ENCODE data around the gene TMEM121. TPM values are rescaled to one million over a fixed set of nuclear protein-coding genes. Genes with fewer than 3 reads are reported as not detected.

The TMEM121 gene
- total RNA-seq, 4 donors from 2014 or later: 0.99 to 5.4 (median 4.0) TPM

GRCh38 chr14:105498430-105499255, 27.7 kb upstream of the TMEM121 start:
- no peak overlapping the region for H3K4me3 ChIP-seq (ENCODE audit: low read depth, poor library complexity, severe bottlenecking)
- intact Hi-C loops (cut with DNase I; ENCODE audit: low total_unique reads): loop anchor here (10.0 kb wide), 1 partner anchor 124 kb away; no protein-coding TSS in a partner anchor
- TF ChIP-seq POLR2A (IDR thresholded peaks at IDR 0.05): no peak
- DNase-seq (ENCODE audit: low spot score in 2 of 2): no peak
- 91% methylated on average over 31 to 35 of the region's 36 CpGs for WGBS, 2 donors

GRCh38 chr14:105499256-105500035, 26.9 kb upstream of the TMEM121 start:
- WGBS, 2 donors: 69 to 84% methylated on average over 11 to 17 of the region's 27 CpGs
- peak in 1 of 2 donors; percentile 84 for DNase-seq (ENCODE audit: low spot score in 2 of 2)
- intact Hi-C loops (cut with DNase I; ENCODE audit: low total_unique reads): loop anchor here (10.0 kb wide), 1 partner anchor 125 kb away; no protein-coding TSS in a partner anchor
- no peak for TF ChIP-seq POLR2A (IDR thresholded peaks at IDR 0.05)
- no peak for TF ChIP-seq CTCF (IDR thresholded peaks at IDR 0.05)
- H3K4me3 ChIP-seq (ENCODE audit: low read depth, poor library complexity, severe bottlenecking): no peak overlapping the region

GRCh38 chr14:105500036-105500725, 26.2 kb upstream of the TMEM121 start:
- WGBS, 2 donors: 82 to 88% methylated on average over 17 to 21 of the region's 21 CpGs
- no peak for DNase-seq (ENCODE audit: low spot score in 2 of 2)
- intact Hi-C loops (cut with DNase I; ENCODE audit: low total_unique reads): no loop called here
- TF ChIP-seq CTCF (IDR thresholded peaks at IDR 0.05) (no peak), POLR2A (IDR thresholded peaks at IDR 0.05) (no peak)
- no peak overlapping the region for H3K4me3 ChIP-seq (ENCODE audit: low read depth, poor library complexity, severe bottlenecking)

GRCh38 chr14:105500726-105501101, 25.7 kb upstream of the TMEM121 start:
- WGBS, 2 donors: 70 to 80% methylated on average over 10 of the region's 10 CpGs
- no peak for DNase-seq (ENCODE audit: low spot score in 2 of 2)
- no peak for TF ChIP-seq POLR2A (IDR thresholded peaks at IDR 0.05)
- no peak for TF ChIP-seq CTCF (IDR thresholded peaks at IDR 0.05)
- intact Hi-C loops (cut with DNase I; ENCODE audit: low total_unique reads): no loop called here
- H3K4me3 ChIP-seq (ENCODE audit: low read depth, poor library complexity, severe bottlenecking): no peak overlapping the region

GRCh38 chr14:105501504-105502291, 24.7 kb upstream of the TMEM121 start:
- 83 to 87% methylated on average over 13 of the region's 13 CpGs for WGBS, 2 donors
- intact Hi-C loops (cut with DNase I; ENCODE audit: low total_unique reads): no loop called here
- no peak for TF ChIP-seq CTCF (IDR thresholded peaks at IDR 0.05)
- TF ChIP-seq POLR2A (IDR thresholded peaks at IDR 0.05): no peak
- no peak overlapping the region for H3K4me3 ChIP-seq (ENCODE audit: low read depth, poor library complexity, severe bottlenecking)
- peak in 1 of 2 donors; percentile 84 for DNase-seq (ENCODE audit: low spot score in 2 of 2)
